Keratinocyte (primary cell): ENCODE data around the gene CDH22. TPM values are rescaled to one million over a fixed set of nuclear protein-coding genes. Genes with fewer than 3 reads are reported as not detected.

Experiments
- DNase-seq: peaks from one replicate; pipeline ENCODE4 v3.0.0-alpha.2; 2011; ENCODE audit warnings: low read depth, missing footprints, low spot score
- FAIRE-seq: peaks from 2 replicates; lab custom pipeline; 2011; peaks lifted over from hg19 to GRCh38; lab: Jason Lieb, UNC
- H2AFZ ChIP-seq: 2 replicates; pipeline ENCODE4 v1.6.0; 2012; ENCODE audit warnings: low read length, control low read depth, inconsistent platforms; ENCODE audit not compliant: control insufficient read depth
- H3K27ac ChIP-seq: 2 replicates; pipeline ENCODE4 v1.5.1; 2011; ENCODE audit warnings: low read length; ENCODE audit not compliant: control insufficient read depth, insufficient read depth
- H3K27me3 ChIP-seq: 3 replicates; pipeline ENCODE4 v1.6.0; 2011; ENCODE audit warnings: low read length; ENCODE audit not compliant: control insufficient read depth, insufficient read depth; ENCODE audit errors: extremely low read depth
- H3K36me3 ChIP-seq, 2 experiments: 2 replicates in 1 of 2; 3 replicates in 1 of 2; pipeline ENCODE4 v1.5.1; 2011; ENCODE audit warnings: low read length in 2 of 2, mild to moderate bottlenecking in 1 of 2; ENCODE audit not compliant: control insufficient read depth in 2 of 2, insufficient read depth in 2 of 2; ENCODE audit errors: extremely low read depth in 1 of 2
- H3K4me1 ChIP-seq: 3 replicates; pipeline ENCODE4 v1.5.1; 2011; ENCODE audit warnings: low read length; ENCODE audit not compliant: control insufficient read depth, insufficient read depth; ENCODE audit errors: extremely low read depth
- H3K4me2 ChIP-seq: 3 replicates; pipeline ENCODE4 v1.6.0; 2011; ENCODE audit warnings: low read depth, low read length; ENCODE audit not compliant: control insufficient read depth, insufficient read depth; ENCODE audit errors: extremely low read depth
- H3K4me3 ChIP-seq, 3 experiments: fragments of 200-600 bp in 1 of 3; sonication (generic) in 1 of 3; 2 replicates in 2 of 3; 3 replicates in 1 of 3; pipeline ENCODE4 v1.5.1; 2011 to 2016; ENCODE audit warnings: low read length in 3 of 3, mild to moderate bottlenecking in 3 of 3, control low read depth in 2 of 3, inconsistent platforms in 1 of 3, low read depth in 1 of 3, mixed read lengths in 1 of 3, mixed run types in 1 of 3, moderate library complexity in 1 of 3; ENCODE audit not compliant: control insufficient read depth in 2 of 3, insufficient read depth in 2 of 3; ENCODE audit errors: extremely low read depth in 1 of 3
- H3K79me2 ChIP-seq: 2 replicates; pipeline ENCODE4 v1.6.0; 2012; ENCODE audit warnings: low read length; ENCODE audit not compliant: control insufficient read depth, insufficient read depth
- H3K9ac ChIP-seq: 3 replicates; pipeline ENCODE4 v1.6.0; 2011; ENCODE audit warnings: low read length; ENCODE audit not compliant: control insufficient read depth, insufficient read depth; ENCODE audit errors: extremely low read depth
- H3K9me1 ChIP-seq: 3 replicates; pipeline ENCODE4 v1.6.0; 2011; ENCODE audit warnings: low read length; ENCODE audit not compliant: control insufficient read depth, insufficient read depth; ENCODE audit errors: extremely low read depth
- H3K9me3 ChIP-seq: 2 replicates; pipeline ENCODE4 v1.5.1; 2012; ENCODE audit warnings: low read depth, low read length; ENCODE audit not compliant: control insufficient read depth
- H4K20me1 ChIP-seq: 3 replicates; pipeline ENCODE4 v1.6.0; 2011; ENCODE audit warnings: low read length; ENCODE audit not compliant: control insufficient read depth, insufficient read depth; ENCODE audit errors: extremely low read depth
- EZH2 ChIP-seq: IDR thresholded peaks from one replicate; pipeline ENCODE4 v1.6.1; 2012; ENCODE audit warnings: inconsistent platforms, mild to moderate bottlenecking, low read length, moderate library complexity
- dilution Hi-C: fragments of 300-500 bp; cut with MboI; formaldehyde crosslinking; loops from one replicate; pipeline ENCODE4 v1.7.0; 2020; ENCODE audit warnings: low sequenced_read_pairs; ENCODE audit not compliant: extremely low pct_ligation_motif_present
- polyA plus RNA-seq, 5 experiments: library from polyadenylated mRNA; depleted of rRNA in 3 of 5; stranded (reverse) in 3 of 5; stranded (forward) in 1 of 5; unstranded in 1 of 5; fragments of >200 nt; gene quantifications; 1 replicate in 1 of 5; 2 replicates in 3 of 5; 3 replicates in 1 of 5; pipeline versions ENCODE4 v1.2.1 to v1.2.3, GENCODE V29; 2011 to 2012; ENCODE audit warnings: missing spikeins in 2 of 5, low read depth in 1 of 5, low replicate concordance in 1 of 5
- TF ChIP-seq, protein P1 (sequence below), 3 experiments: IDR thresholded peaks in 1 of 3; conservative IDR thresholded peaks in 1 of 3; optimal IDR thresholded peaks in 1 of 3; 2 replicates in 2 of 3; 3 replicates in 1 of 3; pipeline versions ENCODE3 to v1.5.1; 2011; ENCODE audit warnings: low read length in 3 of 3, mild to moderate bottlenecking in 3 of 3, moderate library complexity in 2 of 3, control low read depth in 1 of 3, inconsistent platforms in 1 of 3; ENCODE audit not compliant: insufficient read depth in 2 of 3; ENCODE audit errors: extremely low read depth in 1 of 3

Gene CDH22
- polyA plus RNA-seq, 1 donor (not counting 4 experiments of a cell fraction or from before 2014, with no cell fraction given), result not detected

GRCh38 chr20:46261456-46262253, 46.6 kb downstream of the CDH22 start:
- Histone ChIP-seq H3K27me3 (peaks cover 4% of the 10 kb centered on the region), H3K9me3 (no peaks in the 10 kb centered on the region), H3K4me3 (no peak overlapping the region), H3K9me1 (no peaks in the 10 kb centered on the region), H3K36me3 (no peaks in the 10 kb centered on the region), H3K9ac (no peak overlapping the region), H3K79me2 (no peaks in the 10 kb centered on the region), H3K4me1 (no peaks in the 10 kb centered on the region), H4K20me1 (no peaks in the 10 kb centered on the region), H3K27ac (no peak overlapping the region), H2AFZ (no peak overlapping the region), H3K4me2 (no peak overlapping the region)
- no peak for DNase-seq
- TF ChIP-seq, protein P1, sequence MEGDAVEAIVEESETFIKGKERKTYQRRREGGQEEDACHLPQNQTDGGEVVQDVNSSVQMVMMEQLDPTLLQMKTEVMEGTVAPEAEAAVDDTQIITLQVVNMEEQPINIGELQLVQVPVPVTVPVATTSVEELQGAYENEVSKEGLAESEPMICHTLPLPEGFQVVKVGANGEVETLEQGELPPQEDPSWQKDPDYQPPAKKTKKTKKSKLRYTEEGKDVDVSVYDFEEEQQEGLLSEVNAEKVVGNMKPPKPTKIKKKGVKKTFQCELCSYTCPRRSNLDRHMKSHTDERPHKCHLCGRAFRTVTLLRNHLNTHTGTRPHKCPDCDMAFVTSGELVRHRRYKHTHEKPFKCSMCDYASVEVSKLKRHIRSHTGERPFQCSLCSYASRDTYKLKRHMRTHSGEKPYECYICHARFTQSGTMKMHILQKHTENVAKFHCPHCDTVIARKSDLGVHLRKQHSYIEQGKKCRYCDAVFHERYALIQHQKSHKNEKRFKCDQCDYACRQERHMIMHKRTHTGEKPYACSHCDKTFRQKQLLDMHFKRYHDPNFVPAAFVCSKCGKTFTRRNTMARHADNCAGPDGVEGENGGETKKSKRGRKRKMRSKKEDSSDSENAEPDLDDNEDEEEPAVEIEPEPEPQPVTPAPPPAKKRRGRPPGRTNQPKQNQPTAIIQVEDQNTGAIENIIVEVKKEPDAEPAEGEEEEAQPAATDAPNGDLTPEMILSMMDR (optimal IDR thresholded peaks at IDR 0.05 in 1 of 3, IDR thresholded peaks at IDR 0.05 in 1 of 3, conservative IDR thresholded peaks at IDR 0.05 in 1 of 3; ENCODE audit: extremely low read depth in 1 of 3, insufficient read depth in 2 of 3, low read length in 3 of 3), result no peak
- no peak for FAIRE-seq
- dilution Hi-C loops, result no loop called here

DNA sequence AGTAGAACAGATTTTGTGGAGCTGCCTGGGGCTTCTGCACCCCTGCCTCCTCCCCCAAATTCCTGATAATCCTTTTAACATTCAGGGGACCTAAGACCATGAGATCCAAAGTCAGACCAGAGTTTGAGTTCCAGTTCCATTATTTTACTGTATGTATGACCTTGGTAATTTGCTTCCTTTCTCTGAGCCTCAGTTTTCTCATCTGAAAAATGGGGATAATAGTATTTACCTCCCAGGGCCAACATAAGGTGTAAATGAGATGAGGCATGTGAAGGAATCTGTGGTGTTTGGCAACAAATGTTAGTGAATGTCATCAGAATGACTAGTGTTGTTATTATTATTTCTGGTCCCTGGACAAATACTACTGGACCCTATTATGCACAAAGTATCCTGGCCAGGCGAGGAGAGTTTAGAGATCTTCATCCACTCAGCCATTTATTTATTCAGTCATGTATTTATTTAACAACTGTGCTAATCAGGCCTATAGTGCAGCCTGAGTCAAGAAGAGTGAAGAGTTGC, 47.3 kb downstream of the CDH22 start:
- no peak for DNase-seq
- no peaks in the 10 kb centered on the region for H3K9me3 ChIP-seq
- H3K36me3 ChIP-seq, result no peaks in the 10 kb centered on the region
- H3K4me1 ChIP-seq, result peaks cover 2% of the 10 kb centered on the region
- H3K4me2 ChIP-seq, result no peak overlapping the region
- FAIRE-seq, result no peak
- no peaks in the 10 kb centered on the region for H3K79me2 ChIP-seq
- peaks cover 4% of the 10 kb centered on the region for H3K27me3 ChIP-seq
- H3K9me1 ChIP-seq, result no peaks in the 10 kb centered on the region
- no peak overlapping the region for H3K27ac ChIP-seq
- H3K9ac ChIP-seq, result no peak overlapping the region
- H4K20me1 ChIP-seq, result no peaks in the 10 kb centered on the region
- H3K4me3 ChIP-seq, result no peak overlapping the region
- H2AFZ ChIP-seq, result no peak overlapping the region
- dilution Hi-C loops, result no loop called here
- no peak for TF ChIP-seq EZH2
- TF ChIP-seq, protein P1 (optimal IDR thresholded peaks at IDR 0.05 in 1 of 3, IDR thresholded peaks at IDR 0.05 in 1 of 3, conservative IDR thresholded peaks at IDR 0.05 in 1 of 3; ENCODE audit: extremely low read depth in 1 of 3, insufficient read depth in 2 of 3, low read length in 3 of 3), result no peak
